Measurements from ENCODE around the gene VSIG1. TPM values are rescaled to one million over a fixed set of nuclear protein-coding genes. Genes with fewer than 3 reads are reported as not detected.

VSIG1 gene
- total RNA-seq, 4 donors from 2014 or later, result 0.19 to 0.35 TPM; not detected in 2

DNA sequence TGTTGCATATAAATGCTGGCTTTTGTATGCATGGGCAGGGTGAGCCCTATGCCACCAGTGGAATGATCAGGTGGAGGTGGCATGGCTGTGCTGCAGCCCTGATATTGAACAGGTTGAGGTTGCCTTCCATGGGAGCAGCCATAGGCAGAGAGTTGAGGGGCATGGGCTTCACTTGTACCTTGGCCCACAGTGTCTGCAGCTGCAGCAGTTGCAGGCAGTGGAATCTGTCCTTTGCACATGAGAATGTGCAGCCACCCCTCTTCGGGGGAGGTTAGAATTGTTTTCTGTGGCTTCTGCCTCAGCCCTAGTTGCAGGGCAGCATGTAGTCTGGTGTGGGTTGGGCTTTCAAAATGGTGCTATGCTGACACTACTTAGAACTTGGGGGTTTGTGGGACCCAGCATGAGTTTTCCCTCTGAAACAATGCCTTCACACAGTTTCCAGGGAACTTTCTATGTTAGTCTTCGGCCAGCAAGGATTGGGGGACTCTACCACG, 25.4 kb upstream of the VSIG1 start:
- no peaks in the 10 kb centered on the region for H3K4me1 ChIP-seq
- DNase-seq, result no peak
- TF ChIP-seq, protein P1, sequence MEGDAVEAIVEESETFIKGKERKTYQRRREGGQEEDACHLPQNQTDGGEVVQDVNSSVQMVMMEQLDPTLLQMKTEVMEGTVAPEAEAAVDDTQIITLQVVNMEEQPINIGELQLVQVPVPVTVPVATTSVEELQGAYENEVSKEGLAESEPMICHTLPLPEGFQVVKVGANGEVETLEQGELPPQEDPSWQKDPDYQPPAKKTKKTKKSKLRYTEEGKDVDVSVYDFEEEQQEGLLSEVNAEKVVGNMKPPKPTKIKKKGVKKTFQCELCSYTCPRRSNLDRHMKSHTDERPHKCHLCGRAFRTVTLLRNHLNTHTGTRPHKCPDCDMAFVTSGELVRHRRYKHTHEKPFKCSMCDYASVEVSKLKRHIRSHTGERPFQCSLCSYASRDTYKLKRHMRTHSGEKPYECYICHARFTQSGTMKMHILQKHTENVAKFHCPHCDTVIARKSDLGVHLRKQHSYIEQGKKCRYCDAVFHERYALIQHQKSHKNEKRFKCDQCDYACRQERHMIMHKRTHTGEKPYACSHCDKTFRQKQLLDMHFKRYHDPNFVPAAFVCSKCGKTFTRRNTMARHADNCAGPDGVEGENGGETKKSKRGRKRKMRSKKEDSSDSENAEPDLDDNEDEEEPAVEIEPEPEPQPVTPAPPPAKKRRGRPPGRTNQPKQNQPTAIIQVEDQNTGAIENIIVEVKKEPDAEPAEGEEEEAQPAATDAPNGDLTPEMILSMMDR (IDR thresholded peaks at IDR 0.05), result no peak
- no peak for TF ChIP-seq POLR2A (IDR thresholded peaks at IDR 0.05)
- H3K27me3 ChIP-seq, result no peaks in the 10 kb centered on the region
- H3K9me3 ChIP-seq, result no peaks in the 10 kb centered on the region
- intact Hi-C loops (cut with DNase I), result no loop called here
- no peak overlapping the region for H3K27ac ChIP-seq
- no peaks in the 10 kb centered on the region for H3K36me3 ChIP-seq
- 32 to 60% methylated on average over 2 to 3 of the region's 3 CpGs for WGBS, 2 donors
- H3K4me3 ChIP-seq, result no peak overlapping the region

DNA sequence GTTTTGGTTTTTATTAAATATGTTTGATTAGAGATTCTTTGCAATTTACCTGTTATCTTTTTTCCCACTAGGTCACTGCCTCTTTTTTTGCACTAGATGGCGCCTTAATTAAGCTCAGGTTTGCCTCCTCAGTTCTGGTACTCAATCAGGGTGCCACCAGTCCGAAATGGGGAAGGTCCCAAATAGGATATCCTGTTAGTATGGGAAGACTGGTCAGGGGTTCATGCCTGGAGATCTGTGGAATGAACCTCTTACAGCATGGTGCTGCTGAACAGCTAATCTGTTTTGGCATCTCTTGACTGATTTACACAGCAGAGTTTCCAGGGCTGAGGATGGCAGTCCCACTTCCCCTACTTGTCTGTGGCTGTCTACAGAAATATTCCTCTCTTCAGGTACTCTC, 24.2 kb upstream of the VSIG1 start:
- intact Hi-C loops (cut with DNase I), result no loop called here
- Histone ChIP-seq H3K9me3 (no peaks in the 10 kb centered on the region), H3K27me3 (no peaks in the 10 kb centered on the region), H3K27ac (no peak overlapping the region), H3K4me1 (no peaks in the 10 kb centered on the region), H3K36me3 (no peaks in the 10 kb centered on the region), H3K4me3 (no peak overlapping the region)
- TF ChIP-seq, protein P1 (IDR thresholded peaks at IDR 0.05), result peak in 5 of 6 experiments; percentile 30 to 58 (median 44)
- no peak for TF ChIP-seq POLR2A (IDR thresholded peaks at IDR 0.05)
- no peak for DNase-seq
- 31% methylated on average over 2 of the region's 2 CpGs; no CpG with 5 or more reads in 1 of the 2 donors for WGBS, 2 donors

DNA sequence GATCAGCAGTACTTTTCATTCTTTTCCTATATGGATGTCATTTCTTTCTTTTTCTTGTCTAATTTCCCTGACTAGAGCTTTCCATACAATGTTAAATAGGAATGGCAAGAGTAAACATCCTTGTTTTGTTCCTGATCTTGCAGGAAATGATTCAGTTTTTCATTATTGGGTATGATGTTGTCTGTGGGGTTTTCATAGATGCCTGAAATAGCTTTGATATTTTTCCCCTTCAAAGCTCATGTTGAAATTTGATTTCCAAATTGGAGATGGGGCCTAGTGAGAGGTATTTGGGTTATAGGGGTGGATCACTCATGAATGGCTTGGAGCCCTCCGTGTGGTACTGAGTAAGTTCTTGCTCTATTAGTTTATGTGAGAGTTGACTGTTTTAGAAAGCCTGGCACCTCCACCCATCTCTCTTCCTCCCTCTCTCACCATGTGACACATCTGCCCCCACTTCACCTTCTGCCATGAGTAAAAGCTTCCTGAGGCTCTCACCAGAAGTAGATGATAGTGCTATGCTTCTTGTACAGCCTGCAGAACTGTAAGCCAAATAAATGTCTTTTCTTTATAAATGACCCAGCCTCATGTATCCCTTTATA, 22.3 kb upstream of the VSIG1 start:
- H3K4me1 ChIP-seq, result no peaks in the 10 kb centered on the region
- intact Hi-C loops (cut with DNase I), result no loop called here
- no peaks in the 10 kb centered on the region for H3K27me3 ChIP-seq
- H3K9me3 ChIP-seq, result no peaks in the 10 kb centered on the region
- no peak overlapping the region for H3K4me3 ChIP-seq
- TF ChIP-seq, protein P1 (IDR thresholded peaks at IDR 0.05), result no peak
- no peak for TF ChIP-seq POLR2A (IDR thresholded peaks at IDR 0.05)
- H3K36me3 ChIP-seq, result no peaks in the 10 kb centered on the region
- no peak for DNase-seq
- 27% methylated on average over 1 of the region's 1 CpG; no CpG with 5 or more reads in 1 of the 2 donors for WGBS, 2 donors
- H3K27ac ChIP-seq, result no peak overlapping the region

DNA sequence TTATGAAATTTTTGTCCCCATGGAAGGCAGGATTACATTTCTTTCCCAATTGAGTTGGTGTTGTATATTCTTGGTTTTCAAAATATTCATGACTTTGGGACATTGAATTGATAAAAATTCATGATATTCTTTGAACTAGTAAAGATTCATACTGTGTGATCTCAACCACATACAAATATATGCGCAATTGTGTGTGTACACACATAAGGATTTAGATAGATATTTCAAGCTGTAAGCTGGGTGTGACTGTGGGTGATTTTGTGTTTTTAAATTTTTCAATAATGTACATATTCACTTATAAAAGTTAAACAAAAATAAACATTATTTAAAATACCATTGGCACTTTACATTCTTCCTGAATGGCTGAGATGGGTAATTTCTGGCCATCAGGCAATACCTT, 19.5 kb upstream of the VSIG1 start:
- Histone ChIP-seq H3K27ac (no peak overlapping the region), H3K27me3 (no peaks in the 10 kb centered on the region), H3K4me3 (no peak overlapping the region), H3K36me3 (no peaks in the 10 kb centered on the region), H3K4me1 (no peaks in the 10 kb centered on the region), H3K9me3 (no peaks in the 10 kb centered on the region)
- DNase-seq, result no peak
- 85 to 89% methylated on average over 1 of the region's 1 CpG for WGBS, 2 donors
- intact Hi-C loops (cut with DNase I), result no loop called here
- no peak for TF ChIP-seq POLR2A (IDR thresholded peaks at IDR 0.05)

DNA sequence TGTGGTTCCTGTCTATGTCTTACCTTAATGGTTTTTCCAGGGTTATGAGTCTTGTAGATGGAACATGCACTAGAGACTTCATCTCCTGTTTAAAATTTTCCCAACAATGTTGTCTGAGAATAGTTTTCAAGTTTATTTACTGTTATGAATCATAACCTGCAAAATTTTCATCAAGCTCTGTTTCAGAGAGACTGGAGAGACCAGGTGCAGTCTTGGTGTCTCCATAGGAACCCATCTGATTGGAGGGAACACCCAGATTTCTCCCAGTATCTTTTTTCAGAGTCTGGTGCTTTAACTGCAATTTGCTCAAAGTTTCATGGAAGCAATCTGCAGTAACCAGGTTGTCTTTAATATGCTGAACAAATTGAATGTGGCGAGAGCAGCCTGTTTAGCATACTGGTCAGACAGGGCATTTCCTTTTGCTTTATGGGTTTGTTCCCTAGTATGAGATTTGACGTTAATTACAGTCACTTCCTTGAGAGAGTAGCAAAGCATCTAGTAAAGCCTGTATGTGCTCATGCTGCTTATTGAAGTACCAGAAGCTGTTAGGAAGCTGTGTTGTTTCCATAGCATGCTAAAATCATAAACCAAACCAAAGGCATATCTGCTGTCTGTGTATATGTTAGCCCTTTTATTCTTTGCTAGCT, 18.8 kb upstream of the VSIG1 start:
- no peaks in the 10 kb centered on the region for H3K9me3 ChIP-seq
- no peak overlapping the region for H3K4me3 ChIP-seq
- intact Hi-C loops (cut with DNase I), result no loop called here
- no peaks in the 10 kb centered on the region for H3K36me3 ChIP-seq
- TF ChIP-seq, protein P1 (IDR thresholded peaks at IDR 0.05), result no peak
- no peak for TF ChIP-seq POLR2A (IDR thresholded peaks at IDR 0.05)
- WGBS, 2 donors, result 47 to 86% methylated on average over 1 to 2 of the region's 2 CpGs
- DNase-seq, result no peak
- no peaks in the 10 kb centered on the region for H3K27me3 ChIP-seq
- no peak overlapping the region for H3K27ac ChIP-seq
- no peaks in the 10 kb centered on the region for H3K4me1 ChIP-seq
